Hepatocyte (in vitro differentiated cells): ENCODE measurements around the gene STARD7.

Source experiments
- CTCF ChIP-seq: fragments of 200-600 bp; sonication (generic); IDR thresholded peaks from 2 replicates; pipeline ENCODE4 v1.5.1; 2016; ENCODE audit warnings: antibody characterized with exemption, mild to moderate bottlenecking; ENCODE audit not compliant: poor library complexity
- EZH2phosphoT487 ChIP-seq: fragments of 200-600 bp; sonication (generic); IDR thresholded peaks from one replicate; pipeline ENCODE4 v1.6.1; 2018; ENCODE audit warnings: antibody characterized with exemption, mild to moderate bottlenecking, low read depth, moderate library complexity; ENCODE audit not compliant: unreplicated experiment, severe bottlenecking

GRCh38 chr2:96249654-96250053 lies 41.0 kb upstream of the STARD7 start:
- TF ChIP-seq CTCF (no peak), EZH2phosphoT487 (no peak)
